Omental fat pad (tissue), 4 donors: ENCODE results near the gene ZDBF2. TPM values are rescaled to one million over a fixed set of nuclear protein-coding genes. Genes with fewer than 3 reads are reported as not detected.

Source experiments
- ATAC-seq: fragments of 150-250 bp; one replicate; pipeline ENCODE4 v1.9.1; 2016; ENCODE audit warnings: mild to moderate bottlenecking, moderate library complexity; ENCODE audit not compliant: low FRiP score
- DNase-seq: peaks from one replicate; pipeline ENCODE4 v3.0.0-alpha.2; 2019; ENCODE audit warnings: low spot score
- CTCF ChIP-seq, 3 donors: fragments of 450-650 bp; IDR thresholded peaks; one replicate each; pipeline ENCODE4 v1.5.1; 2016 to 2017; ENCODE audit warnings: antibody characterized with exemption in 3 of 3, mild to moderate bottlenecking in 3 of 3, moderate library complexity in 2 of 3
- total RNA-seq, 4 donors: library from RNA; depleted of rRNA; stranded (reverse); fragments of >200 nt; gene quantifications; one replicate each; pipeline ENCODE4 v1.1.0, GENCODE V29; 2016

The ZDBF2 gene
- total RNA-seq, 4 donors from 2014 or later, result 8.4 to 25.4 (median 10.7) TPM

- DNase-seq, result no peak
- ATAC-seq, result no peak
- TF ChIP-seq CTCF (IDR thresholded peaks at IDR 0.05), result no peak
Observed at GRCh38 chr2:206259376-206260187, 14.9 kb upstream of the ZDBF2 start.

- no peak for DNase-seq
- TF ChIP-seq CTCF (IDR thresholded peaks at IDR 0.05), result no peak
- ATAC-seq, result peak; percentile 59
Observed at GRCh38 chr2:206260188-206261012, 14.1 kb upstream of the ZDBF2 start.

DNA sequence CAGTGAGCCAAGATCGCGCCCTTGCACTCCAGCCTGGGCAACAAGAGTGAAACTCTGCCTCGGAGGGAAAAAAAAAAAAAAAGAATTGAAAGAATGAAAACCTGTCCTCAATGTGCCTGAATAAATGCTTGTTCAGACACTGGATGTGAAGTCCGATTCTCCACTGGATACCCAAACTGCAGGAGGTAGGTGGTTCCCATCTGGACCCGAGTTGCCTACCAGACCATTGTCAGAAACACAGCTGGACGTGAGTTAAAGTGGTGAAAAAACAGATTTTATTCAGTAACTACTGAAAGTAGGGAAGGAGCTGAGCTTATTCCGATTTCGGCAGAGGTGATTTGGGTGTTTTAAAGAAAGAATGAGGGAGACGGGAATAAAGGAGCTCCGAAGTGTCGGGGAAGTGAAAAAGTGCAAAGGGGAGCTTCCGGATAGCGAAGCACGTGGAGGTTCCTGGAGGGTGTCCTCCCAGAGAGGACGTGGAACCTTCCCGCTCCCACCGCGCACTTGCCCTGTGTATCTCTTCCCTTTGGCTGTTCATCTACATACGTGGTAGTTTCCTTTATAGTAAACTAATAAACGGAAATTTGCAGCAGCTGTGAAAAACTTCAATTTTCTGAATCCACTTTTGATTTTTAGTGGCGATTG is 10.4 kb upstream of the ZDBF2 start:
- ATAC-seq, result no peak

DNA sequence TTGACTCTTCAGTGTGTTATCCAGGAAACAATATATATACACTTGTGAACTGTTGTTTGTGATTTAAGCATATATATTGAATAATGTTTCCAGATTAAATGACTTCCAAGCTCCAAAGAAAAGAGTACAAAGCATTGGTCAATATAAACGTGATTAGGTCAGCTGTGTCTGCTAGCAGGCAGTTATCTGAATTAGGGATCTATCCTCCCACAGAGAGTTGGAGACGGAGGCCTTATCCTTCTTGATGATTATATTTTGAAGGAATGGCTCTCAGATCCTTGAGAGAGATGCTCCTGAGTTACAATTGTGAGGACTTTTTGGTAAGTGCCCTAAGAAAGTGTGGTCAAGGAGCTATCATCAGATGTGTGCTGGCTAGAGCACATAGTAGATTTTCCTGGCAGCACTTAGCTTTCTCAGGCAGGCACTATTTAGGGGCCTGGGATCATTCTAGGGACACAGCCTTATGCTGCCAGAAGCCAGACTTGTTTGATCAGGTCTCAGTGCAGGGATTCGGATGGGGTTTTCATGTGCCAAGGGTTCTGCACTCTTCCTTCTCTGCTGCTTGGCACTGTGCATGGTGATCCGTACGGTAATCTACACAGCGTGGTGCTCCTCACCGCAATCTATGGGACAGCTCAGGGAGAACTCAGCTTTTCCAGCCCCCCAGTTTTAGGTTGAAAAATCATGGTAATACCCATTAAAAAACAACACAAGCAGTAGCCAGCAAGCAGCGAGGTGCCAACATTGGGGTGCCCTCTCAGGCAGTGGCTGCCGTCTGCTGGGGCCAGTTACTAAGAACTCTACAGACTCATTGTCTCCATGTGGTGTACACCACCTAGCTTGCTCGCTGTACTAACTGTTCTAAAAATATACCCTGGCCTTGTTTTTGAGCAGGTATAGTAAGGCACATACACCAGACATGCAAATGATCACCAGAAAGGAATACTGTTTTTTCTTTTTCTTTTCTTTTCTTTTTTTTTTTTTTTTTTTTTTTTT is 8.0 kb upstream of the ZDBF2 start:
- no peak for TF ChIP-seq CTCF (IDR thresholded peaks at IDR 0.05)
- DNase-seq, result no peak
- no peak for ATAC-seq

More for the DNA sequence above, 10.4 kb upstream of the ZDBF2 start:
- no peak for DNase-seq
- TF ChIP-seq CTCF (IDR thresholded peaks at IDR 0.05), result no peak

DNA sequence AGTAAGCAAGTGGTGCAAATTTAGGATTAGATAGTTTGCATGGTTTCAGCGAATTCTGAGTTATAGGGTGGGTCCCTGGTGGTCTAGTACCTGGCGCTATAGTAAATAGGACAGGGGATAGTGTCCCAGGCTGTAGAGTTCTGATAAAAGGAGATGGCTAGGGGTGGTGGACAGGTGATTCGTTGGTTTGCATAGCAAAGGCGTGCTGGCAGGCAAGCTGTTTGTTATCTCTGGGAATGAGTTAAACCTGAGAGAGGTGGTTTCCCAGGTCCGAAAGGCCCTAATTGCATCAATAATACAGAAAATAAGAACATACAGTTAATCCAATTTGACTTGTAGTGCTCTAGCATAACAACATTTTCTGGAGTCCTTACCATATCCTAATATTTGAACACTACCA is 6.9 kb upstream of the ZDBF2 start:
- ATAC-seq, result no peak
- TF ChIP-seq CTCF (IDR thresholded peaks at IDR 0.05), result no peak
- no peak for DNase-seq

DNA sequence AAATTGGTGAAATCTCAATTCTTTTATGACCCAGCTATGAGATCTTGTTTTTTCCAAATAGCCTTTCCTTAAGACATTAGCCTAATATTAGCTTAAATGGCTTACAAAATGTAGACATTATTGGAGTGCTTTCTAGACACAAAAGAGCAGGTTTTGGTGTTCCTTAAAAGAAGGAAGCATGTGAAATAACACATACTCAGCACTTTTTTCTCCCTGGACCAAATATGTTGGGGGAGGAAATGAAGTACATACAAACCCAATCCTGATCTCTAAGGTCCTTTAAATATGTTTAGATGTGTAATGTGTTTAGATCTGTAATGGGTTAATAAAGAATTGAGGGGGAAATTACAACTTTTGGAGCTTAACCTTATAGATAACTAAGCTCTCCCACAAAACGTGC is 3.4 kb upstream of the ZDBF2 start:
- DNase-seq (no peak), ATAC-seq (no peak)
- no peak for TF ChIP-seq CTCF (IDR thresholded peaks at IDR 0.05)
